Neural cell (in vitro differentiated cells): ENCODE data around the gene ITGA11.

Experiments used
- EP300 ChIP-seq: fragments of 450-650 bp; conservative IDR thresholded peaks from 2 replicates; pipeline ENCODE4 v1.6.1; 2014; ENCODE audit warnings: antibody characterized with exemption, mild to moderate bottlenecking, moderate library complexity; ENCODE audit not compliant: poor library complexity, severe bottlenecking
- MXI1 ChIP-seq: fragments of 450-650 bp; conservative IDR thresholded peaks from 2 replicates; pipeline ENCODE4 v1.6.1; 2014; ENCODE audit warnings: antibody characterized with exemption, mild to moderate bottlenecking; ENCODE audit not compliant: poor library complexity, severe bottlenecking
- POLR2AphosphoS5 ChIP-seq: IDR thresholded peaks from 2 replicates; pipeline ENCODE4 v1.6.1; 2012
- RAD21 ChIP-seq: fragments of 450-650 bp; conservative IDR thresholded peaks from 2 replicates; pipeline ENCODE4 v1.6.1; 2014; ENCODE audit warnings: antibody characterized with exemption, mild to moderate bottlenecking, moderate library complexity
- SMC3 ChIP-seq: fragments of 450-650 bp; conservative IDR thresholded peaks from 2 replicates; pipeline ENCODE4 v1.6.1; 2014; ENCODE audit warnings: antibody characterized with exemption, mild to moderate bottlenecking, moderate library complexity; ENCODE audit not compliant: poor library complexity
- TAF1 ChIP-seq: IDR thresholded peaks from 2 replicates; pipeline ENCODE4 v1.6.1; 2012; ENCODE audit warnings: low read depth
- TF ChIP-seq, protein P1 (sequence below): fragments of 450-650 bp; IDR thresholded peaks from 2 replicates; pipeline ENCODE4 v1.5.1; 2014; ENCODE audit warnings: antibody characterized with exemption, mild to moderate bottlenecking, moderate library complexity; ENCODE audit not compliant: poor library complexity, severe bottlenecking
- TF ChIP-seq, protein P2 (sequence below): IDR thresholded peaks from 2 replicates; pipeline ENCODE4 v1.6.1; 2012; ENCODE audit warnings: borderline replicate concordance

DNA sequence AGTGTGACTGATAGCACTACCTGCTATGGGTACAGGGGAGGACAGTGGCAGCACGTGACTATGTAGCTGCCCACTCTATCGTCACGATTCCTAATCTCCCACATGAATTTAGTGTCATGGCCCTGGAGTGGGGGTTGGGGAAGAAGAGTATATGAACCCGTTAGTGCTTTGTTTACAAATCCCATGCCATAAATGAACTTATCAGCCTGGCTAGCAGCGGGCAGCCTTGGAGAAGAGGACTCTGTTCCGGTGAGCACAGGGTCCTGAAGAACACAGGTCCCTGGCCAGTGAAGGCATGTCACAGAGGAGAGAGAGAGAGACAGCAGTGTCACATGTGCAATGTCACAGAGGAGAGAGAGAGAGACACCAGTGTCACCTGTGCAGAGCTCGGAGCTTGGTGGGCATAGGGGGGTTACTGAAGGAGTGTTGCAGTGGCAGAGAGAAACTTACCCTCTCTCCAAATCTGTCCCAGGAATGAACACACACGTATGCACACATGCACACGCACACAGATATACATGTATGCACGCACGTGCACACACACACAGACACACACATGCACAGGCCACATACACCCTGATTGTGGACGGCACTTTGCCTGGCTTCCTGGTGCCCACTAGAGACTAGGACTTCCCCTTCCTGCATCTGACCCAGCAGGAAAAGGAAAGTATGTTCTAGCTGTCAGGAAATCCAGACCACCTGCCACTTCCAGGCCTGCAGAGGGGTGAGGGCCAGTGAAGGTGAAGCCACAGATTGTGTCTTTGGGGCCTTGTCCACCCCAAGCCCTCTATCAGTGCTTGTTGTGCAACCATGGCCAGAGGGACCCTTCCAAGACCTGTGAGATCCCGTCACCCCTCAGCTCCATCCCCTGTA is 26.3 kb downstream of the ITGA11 start:
- TF ChIP-seq, protein P1, sequence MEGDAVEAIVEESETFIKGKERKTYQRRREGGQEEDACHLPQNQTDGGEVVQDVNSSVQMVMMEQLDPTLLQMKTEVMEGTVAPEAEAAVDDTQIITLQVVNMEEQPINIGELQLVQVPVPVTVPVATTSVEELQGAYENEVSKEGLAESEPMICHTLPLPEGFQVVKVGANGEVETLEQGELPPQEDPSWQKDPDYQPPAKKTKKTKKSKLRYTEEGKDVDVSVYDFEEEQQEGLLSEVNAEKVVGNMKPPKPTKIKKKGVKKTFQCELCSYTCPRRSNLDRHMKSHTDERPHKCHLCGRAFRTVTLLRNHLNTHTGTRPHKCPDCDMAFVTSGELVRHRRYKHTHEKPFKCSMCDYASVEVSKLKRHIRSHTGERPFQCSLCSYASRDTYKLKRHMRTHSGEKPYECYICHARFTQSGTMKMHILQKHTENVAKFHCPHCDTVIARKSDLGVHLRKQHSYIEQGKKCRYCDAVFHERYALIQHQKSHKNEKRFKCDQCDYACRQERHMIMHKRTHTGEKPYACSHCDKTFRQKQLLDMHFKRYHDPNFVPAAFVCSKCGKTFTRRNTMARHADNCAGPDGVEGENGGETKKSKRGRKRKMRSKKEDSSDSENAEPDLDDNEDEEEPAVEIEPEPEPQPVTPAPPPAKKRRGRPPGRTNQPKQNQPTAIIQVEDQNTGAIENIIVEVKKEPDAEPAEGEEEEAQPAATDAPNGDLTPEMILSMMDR: no peak
- TF ChIP-seq POLR2AphosphoS5: no peak
- TF ChIP-seq TAF1: no peak
- no peak for TF ChIP-seq MXI1
- TF ChIP-seq, protein P2, sequence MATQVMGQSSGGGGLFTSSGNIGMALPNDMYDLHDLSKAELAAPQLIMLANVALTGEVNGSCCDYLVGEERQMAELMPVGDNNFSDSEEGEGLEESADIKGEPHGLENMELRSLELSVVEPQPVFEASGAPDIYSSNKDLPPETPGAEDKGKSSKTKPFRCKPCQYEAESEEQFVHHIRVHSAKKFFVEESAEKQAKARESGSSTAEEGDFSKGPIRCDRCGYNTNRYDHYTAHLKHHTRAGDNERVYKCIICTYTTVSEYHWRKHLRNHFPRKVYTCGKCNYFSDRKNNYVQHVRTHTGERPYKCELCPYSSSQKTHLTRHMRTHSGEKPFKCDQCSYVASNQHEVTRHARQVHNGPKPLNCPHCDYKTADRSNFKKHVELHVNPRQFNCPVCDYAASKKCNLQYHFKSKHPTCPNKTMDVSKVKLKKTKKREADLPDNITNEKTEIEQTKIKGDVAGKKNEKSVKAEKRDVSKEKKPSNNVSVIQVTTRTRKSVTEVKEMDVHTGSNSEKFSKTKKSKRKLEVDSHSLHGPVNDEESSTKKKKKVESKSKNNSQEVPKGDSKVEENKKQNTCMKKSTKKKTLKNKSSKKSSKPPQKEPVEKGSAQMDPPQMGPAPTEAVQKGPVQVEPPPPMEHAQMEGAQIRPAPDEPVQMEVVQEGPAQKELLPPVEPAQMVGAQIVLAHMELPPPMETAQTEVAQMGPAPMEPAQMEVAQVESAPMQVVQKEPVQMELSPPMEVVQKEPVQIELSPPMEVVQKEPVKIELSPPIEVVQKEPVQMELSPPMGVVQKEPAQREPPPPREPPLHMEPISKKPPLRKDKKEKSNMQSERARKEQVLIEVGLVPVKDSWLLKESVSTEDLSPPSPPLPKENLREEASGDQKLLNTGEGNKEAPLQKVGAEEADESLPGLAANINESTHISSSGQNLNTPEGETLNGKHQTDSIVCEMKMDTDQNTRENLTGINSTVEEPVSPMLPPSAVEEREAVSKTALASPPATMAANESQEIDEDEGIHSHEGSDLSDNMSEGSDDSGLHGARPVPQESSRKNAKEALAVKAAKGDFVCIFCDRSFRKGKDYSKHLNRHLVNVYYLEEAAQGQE: no peak
- TF ChIP-seq SMC3: no peak
- TF ChIP-seq EP300: no peak
- no peak for TF ChIP-seq RAD21
